ENCODE measurements around the gene GUCY1A1. TPM values are rescaled to one million over a fixed set of nuclear protein-coding genes. Genes with fewer than 3 reads are reported as not detected.

The GUCY1A1 gene
- total RNA-seq, 1 donor from 2014 or later: 3.7 TPM

DNA sequence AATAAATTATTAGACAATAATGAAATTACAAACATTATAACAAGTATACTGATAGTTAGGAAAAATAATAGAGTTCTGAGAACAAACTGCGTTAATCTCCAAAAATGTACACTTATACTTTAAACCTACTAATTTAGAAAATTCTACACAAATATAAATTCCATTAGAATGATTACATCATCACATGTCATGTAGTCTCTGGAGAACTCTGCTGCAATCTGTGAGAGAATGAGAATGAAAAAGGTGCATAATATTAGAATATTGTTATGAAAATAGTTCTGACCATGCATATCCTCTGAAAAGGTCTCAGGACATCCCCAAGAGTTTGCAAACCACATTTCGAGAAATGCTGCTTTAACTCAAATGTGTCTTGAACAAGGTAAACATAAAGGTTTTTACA is 11.4 kb downstream of the GUCY1A1 start:
- no peak overlapping the region for H3K4me3 ChIP-seq (ENCODE audit: low read depth, low read length)
- DNase-seq (ENCODE audit: low read depth): no peak
- TF ChIP-seq, protein P1, sequence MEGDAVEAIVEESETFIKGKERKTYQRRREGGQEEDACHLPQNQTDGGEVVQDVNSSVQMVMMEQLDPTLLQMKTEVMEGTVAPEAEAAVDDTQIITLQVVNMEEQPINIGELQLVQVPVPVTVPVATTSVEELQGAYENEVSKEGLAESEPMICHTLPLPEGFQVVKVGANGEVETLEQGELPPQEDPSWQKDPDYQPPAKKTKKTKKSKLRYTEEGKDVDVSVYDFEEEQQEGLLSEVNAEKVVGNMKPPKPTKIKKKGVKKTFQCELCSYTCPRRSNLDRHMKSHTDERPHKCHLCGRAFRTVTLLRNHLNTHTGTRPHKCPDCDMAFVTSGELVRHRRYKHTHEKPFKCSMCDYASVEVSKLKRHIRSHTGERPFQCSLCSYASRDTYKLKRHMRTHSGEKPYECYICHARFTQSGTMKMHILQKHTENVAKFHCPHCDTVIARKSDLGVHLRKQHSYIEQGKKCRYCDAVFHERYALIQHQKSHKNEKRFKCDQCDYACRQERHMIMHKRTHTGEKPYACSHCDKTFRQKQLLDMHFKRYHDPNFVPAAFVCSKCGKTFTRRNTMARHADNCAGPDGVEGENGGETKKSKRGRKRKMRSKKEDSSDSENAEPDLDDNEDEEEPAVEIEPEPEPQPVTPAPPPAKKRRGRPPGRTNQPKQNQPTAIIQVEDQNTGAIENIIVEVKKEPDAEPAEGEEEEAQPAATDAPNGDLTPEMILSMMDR (conservative IDR thresholded peaks at IDR 0.05; ENCODE audit: low read depth, low read length): no peak

DNA sequence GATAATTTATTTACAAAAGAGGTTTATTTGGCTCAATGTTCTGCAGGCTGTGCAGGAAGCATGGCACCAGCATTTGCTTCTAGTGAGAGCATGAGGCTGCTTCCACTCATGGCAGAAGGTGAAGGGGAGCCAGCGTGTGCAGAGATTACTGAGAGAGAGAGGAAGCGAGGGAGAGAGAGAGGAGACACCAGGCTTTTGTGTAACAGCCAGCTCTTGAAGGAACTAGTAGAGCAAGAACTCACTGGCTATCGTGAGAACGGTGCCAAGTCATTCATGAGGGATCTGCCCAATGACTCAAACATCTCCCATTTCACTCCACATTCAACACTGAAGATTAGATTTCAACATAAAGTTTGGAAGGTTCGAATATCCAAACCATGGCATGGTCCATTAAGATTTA is 12.7 kb downstream of the GUCY1A1 start:
- TF ChIP-seq, protein P1 (conservative IDR thresholded peaks at IDR 0.05; ENCODE audit: low read depth, low read length): no peak
- no peak overlapping the region for H3K4me3 ChIP-seq (ENCODE audit: low read depth, low read length)
- DNase-seq (ENCODE audit: low read depth): no peak

DNA sequence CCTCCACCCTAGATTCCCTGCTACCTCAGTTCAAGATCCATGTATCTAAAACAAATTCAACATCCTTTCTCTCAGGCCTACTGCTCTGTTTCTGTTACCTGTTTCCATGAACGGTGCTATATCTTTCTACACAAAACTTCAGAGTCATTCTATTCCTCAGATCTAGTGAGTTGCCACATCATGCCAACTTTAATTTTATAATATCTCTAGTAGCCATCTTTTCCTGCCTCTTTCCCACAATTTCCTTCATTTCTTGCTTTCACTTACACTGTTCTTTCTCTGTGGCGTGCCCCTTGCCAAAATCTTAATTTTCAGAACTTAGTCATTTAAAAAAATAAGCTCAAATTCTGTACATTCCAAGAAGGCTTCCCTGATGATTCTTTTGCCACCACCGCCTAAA is 15.2 kb downstream of the GUCY1A1 start:
- TF ChIP-seq, protein P1 (conservative IDR thresholded peaks at IDR 0.05; ENCODE audit: low read depth, low read length): no peak
- DNase-seq (ENCODE audit: low read depth): no peak
- H3K4me3 ChIP-seq (ENCODE audit: low read depth, low read length): no peak overlapping the region

DNA sequence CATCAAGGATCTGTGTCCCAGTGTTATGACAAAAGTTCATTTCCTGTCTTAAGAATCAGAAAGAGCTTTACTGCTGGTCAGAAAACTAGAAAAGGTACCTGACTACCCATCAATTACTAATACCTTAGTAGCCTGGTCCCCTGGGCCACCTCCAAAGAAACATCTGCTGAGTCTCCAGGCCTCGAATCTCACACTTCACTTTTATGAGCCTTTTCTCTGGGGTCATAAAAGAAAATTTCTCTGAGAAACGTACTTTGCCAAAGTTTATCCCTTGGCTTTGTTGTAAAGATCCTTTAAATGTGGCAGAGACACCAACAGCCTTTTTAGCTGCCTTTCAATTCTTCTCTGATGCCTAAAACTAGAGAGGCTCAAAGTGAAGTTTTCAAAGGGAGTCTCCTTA is 17.8 kb downstream of the GUCY1A1 start:
- DNase-seq (ENCODE audit: low read depth): no peak
- H3K4me3 ChIP-seq (ENCODE audit: low read depth, low read length): no peak overlapping the region
- TF ChIP-seq, protein P1 (conservative IDR thresholded peaks at IDR 0.05; ENCODE audit: low read depth, low read length): no peak

DNA sequence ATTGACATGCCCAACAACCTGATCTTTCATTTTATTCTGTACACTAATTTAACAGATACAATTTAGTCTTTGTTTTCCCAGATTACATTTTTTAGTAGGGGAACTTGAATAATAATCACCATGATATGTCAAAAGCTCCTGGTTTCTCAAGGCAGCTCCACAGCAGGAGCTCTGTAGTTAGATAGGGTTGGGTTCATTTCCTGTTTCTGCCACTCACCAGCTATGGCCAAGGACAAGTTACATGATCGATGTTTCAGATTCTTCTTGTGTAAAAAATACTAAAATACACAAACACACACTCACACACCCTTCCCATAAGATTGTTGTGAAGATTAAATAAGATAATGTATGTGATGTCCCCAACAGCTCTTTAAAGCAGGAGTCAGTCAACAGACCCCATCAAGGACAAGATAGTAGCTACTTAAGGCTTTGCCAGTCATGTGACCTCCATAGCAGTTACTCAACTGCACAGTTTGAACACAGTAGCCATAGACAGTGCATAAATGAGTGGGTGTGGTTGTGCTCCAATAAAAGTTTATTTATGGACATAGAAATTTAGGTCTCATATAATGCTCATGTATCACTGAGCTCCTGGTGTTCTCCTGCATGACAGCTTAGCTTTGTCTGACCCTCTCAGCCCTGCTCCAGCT is 18.4 kb downstream of the GUCY1A1 start:
- no peak for DNase-seq (ENCODE audit: low read depth)
- no peak overlapping the region for H3K4me3 ChIP-seq (ENCODE audit: low read depth, low read length)
- TF ChIP-seq, protein P1 (conservative IDR thresholded peaks at IDR 0.05; ENCODE audit: low read depth, low read length): no peak

DNA sequence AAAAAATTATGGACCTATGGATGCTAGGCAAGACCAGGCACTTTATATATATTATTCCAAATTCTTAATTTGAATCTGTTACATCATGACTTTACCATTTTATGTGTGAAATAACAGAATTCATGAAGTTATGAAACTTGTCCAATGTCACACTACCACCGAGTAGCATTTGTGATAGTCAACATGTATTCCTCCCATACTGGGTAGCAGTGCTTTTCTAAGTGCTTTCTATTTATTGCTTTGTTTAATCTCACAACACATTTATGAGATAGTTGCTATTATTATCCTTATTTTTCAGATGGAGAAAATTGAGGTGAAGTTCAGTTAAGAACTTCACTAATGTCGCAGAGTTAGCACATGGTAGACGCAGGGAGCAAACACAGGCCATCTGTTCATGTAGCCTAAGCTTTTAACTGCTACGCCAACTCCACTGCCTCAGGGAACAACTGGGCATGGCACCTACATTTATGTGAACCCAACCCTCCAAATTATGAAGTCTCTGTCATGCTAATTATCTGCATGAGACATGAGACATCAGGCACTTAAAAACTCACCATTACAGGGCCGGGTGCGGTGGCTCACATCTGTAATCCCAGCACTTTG is 20.8 kb downstream of the GUCY1A1 start:
- TF ChIP-seq, protein P1 (conservative IDR thresholded peaks at IDR 0.05; ENCODE audit: low read depth, low read length): no peak
- no peak overlapping the region for H3K4me3 ChIP-seq (ENCODE audit: low read depth, low read length)
- no peak for DNase-seq (ENCODE audit: low read depth)

DNA sequence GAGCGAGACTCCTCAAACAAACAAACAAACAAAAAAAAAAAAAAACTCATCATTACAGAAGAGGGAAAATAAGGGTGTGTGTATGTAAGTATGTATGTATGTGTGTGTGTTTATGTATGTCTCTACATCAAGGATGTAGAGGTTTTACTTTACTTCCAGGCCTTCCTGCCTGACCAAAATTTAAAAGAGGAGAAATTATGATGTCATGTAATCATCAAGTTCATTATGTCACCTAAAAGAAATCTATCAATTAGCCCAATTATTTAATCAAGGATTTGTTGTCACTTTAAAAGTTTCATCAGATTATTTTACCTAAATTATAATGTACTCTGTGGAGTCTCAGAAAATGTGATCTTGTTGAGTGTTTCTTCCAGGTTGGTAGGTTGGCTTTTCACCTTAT is 21.6 kb downstream of the GUCY1A1 start:
- no peak overlapping the region for H3K4me3 ChIP-seq (ENCODE audit: low read depth, low read length)
- TF ChIP-seq, protein P1 (conservative IDR thresholded peaks at IDR 0.05; ENCODE audit: low read depth, low read length): no peak
- DNase-seq (ENCODE audit: low read depth): no peak
